GM23248 (cell line): ENCODE data around the gene IVD. TPM values are rescaled to one million over a fixed set of nuclear protein-coding genes. Genes with fewer than 3 reads are reported as not detected.

ENCODE experiments used
- DNase-seq: peaks from one replicate; pipeline ENCODE4 v3.0.0-alpha.2; 2015
- H2AFZ ChIP-seq: fragments of 200-600 bp; sonication (generic); 2 replicates; pipeline ENCODE4 v1.6.1; 2016; ENCODE audit warnings: antibody characterized with exemption
- H3F3A ChIP-seq: fragments of 200-600 bp; sonication (generic); 2 replicates; pipeline ENCODE4 v1.6.1; 2016; ENCODE audit warnings: mild to moderate bottlenecking, antibody characterized with exemption, mixed run types; ENCODE audit not compliant: insufficient read depth
- H3K27ac ChIP-seq: fragments of 200-600 bp; sonication (generic); 2 replicates; pipeline ENCODE4 v1.5.1; 2016; ENCODE audit warnings: mild to moderate bottlenecking
- H3K27me3 ChIP-seq: fragments of 200-600 bp; sonication (generic); replicated peaks from 2 replicates; pipeline ENCODE4 v1.6.1; 2016; ENCODE audit warnings: mild to moderate bottlenecking; ENCODE audit not compliant: insufficient read depth
- H3K36me3 ChIP-seq: fragments of 200-600 bp; sonication (generic); 2 replicates; pipeline ENCODE4 v1.6.1; 2016; ENCODE audit warnings: low read depth, mild to moderate bottlenecking
- H3K4me1 ChIP-seq: fragments of 200-600 bp; sonication (generic); 2 replicates; pipeline ENCODE4 v1.6.1; 2016; ENCODE audit warnings: mild to moderate bottlenecking; ENCODE audit not compliant: insufficient read depth
- H3K4me2 ChIP-seq: fragments of 200-600 bp; sonication (generic); one replicate; pipeline ENCODE4 v1.6.1; 2016; ENCODE audit warnings: mild to moderate bottlenecking; ENCODE audit not compliant: unreplicated experiment
- H3K4me3 ChIP-seq: fragments of 200-600 bp; sonication (generic); 2 replicates; pipeline ENCODE4 v1.5.1; 2016; ENCODE audit warnings: mild to moderate bottlenecking
- H3K79me2 ChIP-seq: fragments of 200-600 bp; sonication (generic); 2 replicates; pipeline ENCODE4 v1.6.1; 2016; ENCODE audit warnings: mild to moderate bottlenecking; ENCODE audit not compliant: insufficient read depth
- H3K9ac ChIP-seq: fragments of 200-600 bp; sonication (generic); 2 replicates; pipeline ENCODE4 v1.6.1; 2016; ENCODE audit warnings: mild to moderate bottlenecking
- H3K9me2 ChIP-seq: fragments of 200-600 bp; sonication (generic); 2 replicates; pipeline ENCODE4 v1.6.1; 2016; ENCODE audit warnings: mixed run types, mild to moderate bottlenecking, moderate library complexity; ENCODE audit not compliant: insufficient read depth
- H3K9me3 ChIP-seq: fragments of 200-600 bp; sonication (generic); one replicate; pipeline ENCODE4 v1.6.1; 2017; ENCODE audit warnings: low read depth
- H4K20me1 ChIP-seq: fragments of 200-600 bp; sonication (generic); 2 replicates; pipeline ENCODE4 v1.6.0; 2016; ENCODE audit not compliant: insufficient read depth
- EZH2 ChIP-seq: fragments of 200-600 bp; sonication (generic); IDR thresholded peaks from 2 replicates; pipeline ENCODE4 v1.6.1; 2018; ENCODE audit warnings: antibody characterized with exemption, mild to moderate bottlenecking; ENCODE audit not compliant: insufficient read depth, poor library complexity, severe bottlenecking
- EZH2phosphoT487 ChIP-seq: fragments of 200-600 bp; sonication (generic); IDR thresholded peaks from 2 replicates; pipeline ENCODE4 v1.6.1; 2018; ENCODE audit warnings: antibody characterized with exemption, moderate library complexity, mild to moderate bottlenecking, low read depth; ENCODE audit not compliant: insufficient read depth
- WGBS, 2 experiments: methylation state at CpG; one replicate each; pipeline ENCODE4 v1.1.6; 2015 to 2017; ENCODE audit warnings: low lambda C conversion rate in 2 of 2, low coverage in 1 of 2; ENCODE audit errors: missing lambda C conversion rate in 2 of 2; 5-methylcytosine and 5-hydroxymethylcytosine counted together
- in situ Hi-C: fragments of 300-500 bp; cut with MboI; formaldehyde crosslinking; loops from 2 replicates; pipeline ENCODE4 v1.15.0; 2020
- polyA plus RNA-seq: library from polyadenylated mRNA; unstranded; fragments of >200 nt; fragmentation: Nextera tagmentation; extraction: Ambion mirVana; gene quantifications from 2 replicates; pipeline ENCODE4 v1.2.1, GENCODE V29; 2016
- total RNA-seq: library from RNA; depleted of rRNA; stranded (reverse); fragments of >200 nt; shearing (Covaris generic); gene quantifications from 2 replicates; pipeline ENCODE4 v1.2.3, GENCODE V29; 2014

Gene IVD
- total and polyA plus RNA-seq, 2 experiments from 2014 or later, result 28.2 to 50.1 TPM

DNA sequence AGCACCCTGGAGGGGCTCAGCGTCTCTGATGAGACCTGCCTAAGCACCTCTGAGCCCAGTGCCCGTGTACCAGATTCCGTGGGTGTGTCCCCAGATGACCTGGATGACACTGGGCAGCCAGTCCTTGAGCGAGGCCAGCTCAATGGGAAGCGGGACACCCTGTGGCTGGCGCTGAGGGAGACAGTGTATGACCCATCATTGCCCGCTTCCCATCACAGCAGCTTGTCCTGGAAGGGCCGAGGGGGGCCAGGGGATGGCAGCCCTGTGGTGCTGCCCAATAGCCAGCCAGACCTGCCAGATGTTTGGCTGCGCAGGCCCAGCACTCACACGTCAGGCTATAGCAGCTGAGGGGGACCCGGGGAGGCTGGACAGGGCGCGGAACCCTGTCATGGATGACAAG, 35.6 kb upstream of the IVD start:
- Histone ChIP-seq H3K79me2 (no peaks in the 10 kb centered on the region), H3K9me2 (no peaks in the 10 kb centered on the region), H2AFZ (no peak overlapping the region), H4K20me1 (no peaks in the 10 kb centered on the region), H3K4me3 (no peak overlapping the region), H3K4me2 (no peak overlapping the region), H3F3A (no peaks in the 10 kb centered on the region), H3K36me3 (no peaks in the 10 kb centered on the region), H3K4me1 (no peaks in the 10 kb centered on the region), H3K27me3 (no peaks in the 10 kb centered on the region), H3K27ac (no peak overlapping the region), H3K9me3 (no peaks in the 10 kb centered on the region), H3K9ac (no peak overlapping the region)
- in situ Hi-C loops, result no loop called here
- TF ChIP-seq EZH2phosphoT487 (no peak), EZH2 (no peak)
- WGBS, 2 experiments, result 60 to 68% methylated on average over 13 of the region's 13 CpGs
- no peak for DNase-seq

DNA sequence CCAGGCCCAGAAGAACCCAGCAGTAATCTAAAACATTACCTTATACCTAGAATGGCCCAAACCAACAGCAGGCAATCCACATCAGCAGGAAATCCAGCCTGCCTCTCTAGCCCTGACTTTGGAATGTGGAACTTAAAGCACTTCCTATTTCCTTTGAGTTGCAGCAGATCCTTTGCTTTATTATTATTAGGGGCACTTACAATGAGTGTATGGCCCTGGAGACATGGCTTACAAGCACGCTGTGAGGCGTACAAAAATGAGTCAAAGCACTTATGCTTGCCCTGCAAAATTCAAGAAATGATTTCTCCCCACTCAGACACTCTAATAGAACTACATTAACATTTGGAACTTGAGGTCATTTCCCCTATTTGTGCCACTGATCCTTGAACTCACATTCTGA, 32.6 kb upstream of the IVD start:
- H3K79me2 ChIP-seq, result no peaks in the 10 kb centered on the region
- no peak overlapping the region for H3K27ac ChIP-seq
- H2AFZ ChIP-seq, result 0 out of 2 replicates have a peak overlapping the region, but pooled peaks have one; percentile 38
- DNase-seq, result no peak
- WGBS, 2 experiments, result 20 to 28% methylated on average over 2 of the region's 2 CpGs
- H3K27me3 ChIP-seq, result no peaks in the 10 kb centered on the region
- H3K4me2 ChIP-seq, result no peak overlapping the region
- no peaks in the 10 kb centered on the region for H3K9me2 ChIP-seq
- TF ChIP-seq EZH2 (no peak), EZH2phosphoT487 (no peak)
- H3K9ac ChIP-seq, result no peak overlapping the region
- no peaks in the 10 kb centered on the region for H3K4me1 ChIP-seq
- H4K20me1 ChIP-seq, result no peaks in the 10 kb centered on the region
- in situ Hi-C loops, result no loop called here
- H3K4me3 ChIP-seq, result no peak overlapping the region
- no peaks in the 10 kb centered on the region for H3K9me3 ChIP-seq
- H3F3A ChIP-seq, result no peaks in the 10 kb centered on the region
- H3K36me3 ChIP-seq, result no peaks in the 10 kb centered on the region

DNA sequence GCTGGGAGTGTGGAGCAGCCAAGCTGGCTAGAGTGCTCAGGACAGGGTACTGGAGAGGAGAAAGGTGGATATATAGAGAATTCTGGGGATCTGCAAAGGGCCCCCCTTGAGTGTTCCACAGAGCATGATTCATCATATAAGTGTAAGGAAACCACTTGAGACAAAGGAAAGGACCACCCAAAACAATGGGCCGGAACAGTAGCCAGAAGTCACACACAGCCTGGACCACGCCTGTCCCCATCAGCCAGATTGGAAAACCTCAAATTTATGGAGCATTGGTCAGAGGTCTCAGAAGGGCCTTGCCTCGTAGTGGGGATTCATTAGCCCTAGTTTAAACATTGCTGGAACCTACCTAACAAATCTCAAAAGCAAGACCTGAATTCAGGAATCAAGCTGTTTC, 28.0 kb upstream of the IVD start:
- in situ Hi-C loops, result no loop called here
- H3K27ac ChIP-seq, result no peak overlapping the region
- peak overlapping the region; percentile 20; the same call in 1 of the 2 replicates for H2AFZ ChIP-seq

DNA sequence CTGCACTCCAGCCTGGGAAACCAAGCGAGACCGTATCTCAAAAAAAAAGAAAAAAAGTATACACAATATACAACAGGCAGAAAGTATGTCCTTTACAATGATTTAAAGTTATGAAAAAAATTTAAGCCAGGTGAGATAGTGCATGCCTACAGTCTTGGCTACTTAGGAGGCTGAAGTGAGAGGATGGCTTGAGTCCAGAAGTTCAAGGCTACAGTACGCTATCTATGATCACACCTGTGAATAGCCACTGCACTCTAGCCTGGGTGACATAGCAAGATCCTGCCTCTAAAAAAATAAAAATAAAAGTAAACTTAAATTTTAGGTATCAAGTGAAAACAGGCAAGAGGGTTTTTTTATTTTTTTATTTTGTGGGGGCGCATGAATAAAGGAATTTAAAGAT, 26.2 kb upstream of the IVD start:
- H3K9ac ChIP-seq, result no peak overlapping the region
- H3K27ac ChIP-seq, result peak overlapping the region; percentile 55
- H3K36me3 ChIP-seq, result no peaks in the 10 kb centered on the region
- no peaks in the 10 kb centered on the region for H3K27me3 ChIP-seq
- H3K4me1 ChIP-seq, result peaks cover 28% of the 10 kb centered on the region
- WGBS, 2 experiments, result 92 to 97% methylated on average over 4 of the region's 4 CpGs
- no peaks in the 10 kb centered on the region for H4K20me1 ChIP-seq
- H2AFZ ChIP-seq, result peak overlapping the region; percentile 49
- TF ChIP-seq EZH2phosphoT487 (no peak), EZH2 (no peak)
- peaks cover 10% of the 10 kb centered on the region for H3F3A ChIP-seq
- DNase-seq, result no peak
- in situ Hi-C loops, result no loop called here
- H3K79me2 ChIP-seq, result peaks cover 16% of the 10 kb centered on the region
- H3K9me3 ChIP-seq, result no peaks in the 10 kb centered on the region
- no peaks in the 10 kb centered on the region for H3K9me2 ChIP-seq
- H3K4me2 ChIP-seq, result peak overlapping the region; percentile 4
- no peak overlapping the region for H3K4me3 ChIP-seq

More for the DNA sequence above, 28.0 kb upstream of the IVD start:
- no peak overlapping the region for H3K9ac ChIP-seq
- TF ChIP-seq EZH2phosphoT487 (no peak), EZH2 (no peak)
- peaks cover 19% of the 10 kb centered on the region for H3K4me1 ChIP-seq
- no peaks in the 10 kb centered on the region for H3K27me3 ChIP-seq
- H4K20me1 ChIP-seq, result no peaks in the 10 kb centered on the region
- H3K36me3 ChIP-seq, result no peaks in the 10 kb centered on the region
- H3K9me2 ChIP-seq, result no peaks in the 10 kb centered on the region
- H3K9me3 ChIP-seq, result no peaks in the 10 kb centered on the region
- no peak overlapping the region for H3K4me2 ChIP-seq
- no peaks in the 10 kb centered on the region for H3K79me2 ChIP-seq
- H3F3A ChIP-seq, result peaks cover 10% of the 10 kb centered on the region
- no peak overlapping the region for H3K4me3 ChIP-seq
- no peak for DNase-seq
- 91 to 95% methylated on average over 3 of the region's 3 CpGs for WGBS, 2 experiments

DNA sequence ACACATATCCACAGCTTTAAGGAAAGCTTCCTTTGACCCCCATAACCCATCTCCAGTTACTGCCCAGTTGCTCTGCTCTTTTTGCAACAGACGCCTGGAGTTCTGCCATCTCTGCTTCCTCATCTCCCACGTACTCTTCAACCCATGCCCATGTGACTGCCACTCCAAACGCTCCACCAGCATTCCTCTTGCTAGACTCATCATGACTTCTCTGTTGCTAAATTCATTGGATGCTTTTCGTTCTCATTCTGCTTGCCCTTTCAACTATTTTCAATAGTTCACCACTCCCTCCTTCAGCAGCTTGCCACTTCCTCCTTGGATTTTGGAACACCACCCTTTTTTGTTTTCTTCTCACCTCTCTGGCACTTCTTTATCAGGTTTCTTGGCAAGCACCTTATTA, 25.7 kb upstream of the IVD start:
- in situ Hi-C loops, result no loop called here
- TF ChIP-seq EZH2 (no peak), EZH2phosphoT487 (no peak)
- WGBS, 2 experiments, result 2 to 4% methylated on average over 4 of the region's 4 CpGs
- DNase-seq, result peak; percentile 98
- Histone ChIP-seq H3K9me3 (no peaks in the 10 kb centered on the region), H2AFZ (peak overlapping the region; percentile 49), H3K9me2 (no peaks in the 10 kb centered on the region), H3F3A (peaks cover 10% of the 10 kb centered on the region), H3K4me2 (peak overlapping the region; percentile 69), H3K9ac (no peak overlapping the region), H3K36me3 (no peaks in the 10 kb centered on the region), H3K4me3 (no peak overlapping the region), H3K27me3 (no peaks in the 10 kb centered on the region), H4K20me1 (no peaks in the 10 kb centered on the region), H3K79me2 (peaks cover 21% of the 10 kb centered on the region), H3K27ac (peak overlapping the region; percentile 71), H3K4me1 (peaks cover 28% of the 10 kb centered on the region)
